Activated naive CD4-positive, alpha-beta T cell treated with anti-CD3 and anti-CD28 coated beads, Interleukin-2, amount 50 U/mL, for 72 hours (primary cell): ENCODE measurements around the gene FBXL20. TPM values are rescaled to one million over a fixed set of nuclear protein-coding genes. Genes with fewer than 3 reads are reported as not detected.

ENCODE experiments used
- ATAC-seq, 2 donors: fragments of 150-1000 bp; cut with Tn5 transposase; 2 replicates each; pipeline ENCODE4 v1.10.0; 2021; ENCODE audit warnings: mild to moderate bottlenecking in 2 of 2, moderate library complexity in 2 of 2
- DNase-seq, 2 donors: peaks; one replicate each; pipeline ENCODE4 v3.0.0; 2021 to 2022; ENCODE audit warnings: low spot score in 2 of 2
- H3K27ac Mint-ChIP-seq, 2 donors: one replicate each; pipeline ENCODE4 v1.8.0; 2022; ENCODE audit warnings: mild to moderate bottlenecking in 2 of 2, mixed read lengths in 2 of 2
- H3K36me3 Mint-ChIP-seq, 2 donors: one replicate each; pipeline ENCODE4 v1.8.0; 2022; ENCODE audit warnings: mixed read lengths in 2 of 2
- H3K9me3 Mint-ChIP-seq, 2 donors: one replicate each; pipeline ENCODE4 v1.8.0; 2022; ENCODE audit warnings: mixed read lengths in 2 of 2
- total RNA-seq, 2 donors: library from RNA; stranded (reverse); gene quantifications; one replicate each; pipeline ENCODE4 v1.2.3, GENCODE V29; 2022

The FBXL20 gene
- total RNA-seq, 2 donors from 2014 or later = 19.5 to 21.5 TPM

- ATAC-seq (no peak), DNase-seq (no peak)
- no peaks in the 10 kb centered on the region for H3K36me3 Mint-ChIP-seq
- H3K9me3 Mint-ChIP-seq = no peaks in the 10 kb centered on the region
- H3K27ac Mint-ChIP-seq = no peak overlapping the region
Observed at GRCh38 chr17:39212195-39212810, 189.1 kb downstream of the FBXL20 start.

- Mint-ChIP-seq H3K36me3 (no peaks in the 10 kb centered on the region), H3K9me3 (no peaks in the 10 kb centered on the region), H3K27ac (peak overlapping the region in 1 of 2 donors; percentile 55)
- DNase-seq = no peak
- ATAC-seq = no peak
Observed at GRCh38 chr17:39210093-39210434, 191.4 kb downstream of the FBXL20 start.

- ATAC-seq = peak; percentile 72 to 78
- DNase-seq = peak; percentile 65 to 68
- no peaks in the 10 kb centered on the region for H3K9me3 Mint-ChIP-seq
- H3K36me3 Mint-ChIP-seq = peaks cover 0 to 5% of the 10 kb centered on the region in 2 donors
- peak overlapping the region in 1 of 2 donors; percentile 55 for H3K27ac Mint-ChIP-seq
Observed at GRCh38 chr17:39209317-39210092, 191.9 kb downstream of the FBXL20 start.

GRCh38 chr17:39208893-39209292 lies 192.5 kb downstream of the FBXL20 start:
- Mint-ChIP-seq H3K36me3 (peaks cover 0 to 11% of the 10 kb centered on the region in 2 donors), H3K9me3 (no peaks in the 10 kb centered on the region), H3K27ac (no peak overlapping the region)
- DNase-seq = no peak
- ATAC-seq = peak in 1 of 2 donors; percentile 4

- no peaks in the 10 kb centered on the region for H3K9me3 Mint-ChIP-seq
- ATAC-seq (peak in 1 of 2 donors; percentile 28), DNase-seq (no peak)
- peaks cover 0 to 17% of the 10 kb centered on the region in 2 donors for H3K36me3 Mint-ChIP-seq
- H3K27ac Mint-ChIP-seq = no peak overlapping the region
Observed at GRCh38 chr17:39208136-39208535, 193.3 kb downstream of the FBXL20 start.

- DNase-seq (no peak), ATAC-seq (no peak)
- Mint-ChIP-seq H3K9me3 (no peaks in the 10 kb centered on the region), H3K36me3 (peaks cover 27 to 47% of the 10 kb centered on the region in 2 donors), H3K27ac (no peak overlapping the region)
Observed at GRCh38 chr17:39205112-39205526, 196.3 kb downstream of the FBXL20 start.

- Mint-ChIP-seq H3K27ac (peak overlapping the region in 1 of 2 donors; percentile 12), H3K36me3 (peaks cover 34 to 54% of the 10 kb centered on the region in 2 donors), H3K9me3 (no peaks in the 10 kb centered on the region)
- no peak for ATAC-seq
- DNase-seq = no peak
Observed at GRCh38 chr17:39204245-39204644, 197.2 kb downstream of the FBXL20 start.

Other genes with a start within 250 kb of the FBXL20 start
- gene PLXDC1, start 250.0 kb downstream of the FBXL20 start, total RNA-seq = 10 to 100 TPM in 1 of 2 donors, 1 to 10 TPM in 1; 1.5 to 10.6 TPM
- gene ARL5C, start 235.5 kb downstream of the FBXL20 start, total RNA-seq = under 1 TPM in 1 of 2 donors, not detected in 1; 0.25 TPM
- 10 to 100 TPM; 15.0 to 26.6 TPM for gene CACNB1, start 204.0 kb downstream of the FBXL20 start, total RNA-seq
- gene RPL19, start 201.3 kb downstream of the FBXL20 start, total RNA-seq = 1,000 to 10,000 TPM; 2,719 to 2,768 TPM
- not detected for gene STAC2, start 175.7 kb downstream of the FBXL20 start, total RNA-seq
- gene MED1, start 49.6 kb upstream of the FBXL20 start, total RNA-seq = 10 to 100 TPM; 63.8 to 65.4 TPM
- 10 to 100 TPM; 68.0 to 80.9 TPM for gene CDK12, start 59.9 kb upstream of the FBXL20 start, total RNA-seq
- not detected for gene NEUROD2, start 206.3 kb upstream of the FBXL20 start, total RNA-seq
- gene PPP1R1B, start 225.3 kb upstream of the FBXL20 start, total RNA-seq = under 1 TPM in 1 of 2 donors, not detected in 1; 0.16 TPM
- gene STARD3, start 235.5 kb upstream of the FBXL20 start, total RNA-seq = 10 to 100 TPM; 62.7 to 80.6 TPM